GM19397 (cell line): ENCODE measurements around the gene ATG16L1.

Experiments used
- ATAC-seq: cut with Tn5 transposase; IDR thresholded peaks from one replicate; pipeline ENCODE4 v1.9.1; 2021; ENCODE audit warnings: mild to moderate bottlenecking, moderate library complexity; ENCODE audit not compliant: unreplicated experiment

Gene ATG16L1

GRCh38 chr2:233226511-233227031 lies 24.9 kb upstream of the ATG16L1 start:
- ATAC-seq: no peak

- no peak for ATAC-seq
Measured at GRCh38 chr2:233227346-233227978, 24.0 kb upstream of the ATG16L1 start.

- no peak for ATAC-seq
Measured at GRCh38 chr2:233228376-233228775, 23.1 kb upstream of the ATG16L1 start.

- no peak for ATAC-seq
Measured at GRCh38 chr2:233233618-233234230, 17.7 kb upstream of the ATG16L1 start.

GRCh38 chr2:233234264-233234663 lies 17.2 kb upstream of the ATG16L1 start:
- ATAC-seq: no peak

- no peak for ATAC-seq
Measured at GRCh38 chr2:233234996-233235395, 16.5 kb upstream of the ATG16L1 start.

- no peak for ATAC-seq
Measured at GRCh38 chr2:233235977-233236376, 15.5 kb upstream of the ATG16L1 start.

- ATAC-seq: no peak
Measured at GRCh38 chr2:233236820-233237589, 14.5 kb upstream of the ATG16L1 start.

GRCh38 chr2:233240897-233241296 lies 10.6 kb upstream of the ATG16L1 start:
- ATAC-seq: no peak

GRCh38 chr2:233241803-233242202 lies 9.7 kb upstream of the ATG16L1 start:
- no peak for ATAC-seq

GRCh38 chr2:233242231-233242927 lies 9.1 kb upstream of the ATG16L1 start:
- no peak for ATAC-seq

- no peak for ATAC-seq
Measured at GRCh38 chr2:233243348-233243747, 8.1 kb upstream of the ATG16L1 start.

- ATAC-seq: no peak
Measured at GRCh38 chr2:233244818-233245217, 6.7 kb upstream of the ATG16L1 start.

GRCh38 chr2:233245406-233245805 lies 6.1 kb upstream of the ATG16L1 start:
- no peak for ATAC-seq

- ATAC-seq: no peak
Measured at GRCh38 chr2:233247116-233247515, 4.4 kb upstream of the ATG16L1 start.

GRCh38 chr2:233247744-233248143 lies 3.7 kb upstream of the ATG16L1 start:
- ATAC-seq: no peak

GRCh38 chr2:233248999-233249398 lies 2.5 kb upstream of the ATG16L1 start:
- ATAC-seq: no peak

GRCh38 chr2:233250568-233250967 lies 905 bp upstream of the ATG16L1 start:
- ATAC-seq: no peak

- no peak for ATAC-seq
Measured at GRCh38 chr2:233250985-233251305, 528 bp upstream of the ATG16L1 start.

- no peak for ATAC-seq
Measured at GRCh38 chr2:233252227-233252626, 754 bp downstream of the ATG16L1 start.

- ATAC-seq: no peak
Measured at GRCh38 chr2:233255151-233255550, 3.7 kb downstream of the ATG16L1 start.
